Left colon (tissue), 2 donors: Measurements from ENCODE around the gene TTC7B. TPM values are rescaled to one million over a fixed set of nuclear protein-coding genes. Genes with fewer than 3 reads are reported as not detected.

Experiments
- ATAC-seq: fragments of 200-7000 bp; cut with Tn5 transposase; one replicate; pipeline ENCODE4 v1.9.1; 2020; ENCODE audit warnings: mild to moderate bottlenecking, moderate library complexity
- DNase-seq, 2 donors: peaks; one replicate each; pipeline ENCODE4 v3.0.0-alpha.2; 2020
- intact Hi-C, 2 donors: fragments of 100-400 bp; cut with DNase I in 1 of 2; cut with micrococcal nuclease in 1 of 2; formaldehyde crosslinking; loops; one replicate each; pipeline versions ENCODE4 v1.11.2 to v1.14.0; 2022; cut with DNase I, micrococcal nuclease
- total RNA-seq, 2 donors: library from RNA; stranded (reverse); fragmentation: NEBNext Ultra II Directional; extraction: Animal tissue kit (Norgen Biotek cat#: 25700); gene quantifications; one replicate each; pipeline ENCODE4 v1.2.1, GENCODE V29; 2021
- donor health status: DM: no; HTN: no; CAD: no.
- donor health status: DM: yes; HTN: yes; CAD: no.

Gene TTC7B
- total RNA-seq, 2 donors from 2014 or later = 4.3 to 13.4 TPM

GRCh38 chr14:90567991-90568390 lies 248.2 kb downstream of the TTC7B start:
- ATAC-seq (no peak), DNase-seq (no peak)
- intact Hi-C loops = no loop called here

- ATAC-seq (no peak), DNase-seq (no peak)
- intact Hi-C loops = no loop called here
Measured at GRCh38 chr14:90567191-90567590, 249.0 kb downstream of the TTC7B start.

- ATAC-seq (no peak), DNase-seq (no peak)
- intact Hi-C loops = no loop called here
Measured at GRCh38 chr14:90566481-90566880, 249.7 kb downstream of the TTC7B start.

GRCh38 chr14:90564496-90564895 lies 251.7 kb downstream of the TTC7B start:
- no peak for ATAC-seq
- no peak for DNase-seq
- intact Hi-C loops = no loop called here

GRCh38 chr14:90562652-90563051 lies 253.6 kb downstream of the TTC7B start:
- ATAC-seq = no peak
- intact Hi-C loops = no loop called here
- DNase-seq = no peak

- intact Hi-C loops = no loop called here
- no peak for DNase-seq
Measured at GRCh38 chr14:90561920-90562319, 254.3 kb downstream of the TTC7B start.

GRCh38 chr14:90560991-90561390 lies 255.2 kb downstream of the TTC7B start:
- ATAC-seq (no peak), DNase-seq (no peak)
- intact Hi-C loops = no loop called here

More at GRCh38 chr14:90561920-90562319, 254.3 kb downstream of the TTC7B start:
- ATAC-seq = no peak

GRCh38 chr14:90560558-90560957 lies 255.7 kb downstream of the TTC7B start:
- ATAC-seq = no peak
- intact Hi-C loops = no loop called here
- no peak for DNase-seq

- intact Hi-C loops = no loop called here
- DNase-seq (no peak), ATAC-seq (no peak)
Measured at GRCh38 chr14:90559811-90560492, 256.3 kb downstream of the TTC7B start.

- intact Hi-C loops = no loop called here
- ATAC-seq (no peak), DNase-seq (no peak)
Measured at GRCh38 chr14:90558983-90559590, 257.1 kb downstream of the TTC7B start.

- intact Hi-C loops = no loop called here
- no peak for DNase-seq
Measured at GRCh38 chr14:90558041-90558982, 257.9 kb downstream of the TTC7B start.

GRCh38 chr14:90557516-90557915 lies 258.7 kb downstream of the TTC7B start:
- no peak for DNase-seq
- ATAC-seq = no peak
- intact Hi-C loops = no loop called here

More at GRCh38 chr14:90558041-90558982, 257.9 kb downstream of the TTC7B start:
- no peak for ATAC-seq

- ATAC-seq (no peak), DNase-seq (no peak)
- intact Hi-C loops = no loop called here
Measured at GRCh38 chr14:90556666-90557450, 259.4 kb downstream of the TTC7B start.

- ATAC-seq = peak; percentile 74
- intact Hi-C loops = no loop called here
- DNase-seq = peak in 1 of 2 donors; percentile 36
Measured at GRCh38 chr14:90556012-90556477, 260.2 kb downstream of the TTC7B start.

- ATAC-seq (no peak), DNase-seq (no peak)
- intact Hi-C loops = no loop called here
Measured at GRCh38 chr14:90555126-90556011, 260.9 kb downstream of the TTC7B start.

- DNase-seq (no peak), ATAC-seq (no peak)
- intact Hi-C loops = no loop called here
Measured at GRCh38 chr14:90554341-90554740, 261.9 kb downstream of the TTC7B start.

- ATAC-seq = no peak
- no peak for DNase-seq
- intact Hi-C loops = no loop called here
Measured at GRCh38 chr14:90553921-90554336, 262.3 kb downstream of the TTC7B start.
